HG03103 (cell line): ENCODE results near the gene SLC50A1.
"Not testable (repeated sequence)": the region's sequence is repeated elsewhere in the genome, so short reads cannot be mapped to it uniquely, and the experiment has no call there.

Experiments
- ATAC-seq: cut with Tn5 transposase; IDR thresholded peaks from one replicate; pipeline ENCODE4 v1.9.1; 2021; ENCODE audit warnings: low read depth; ENCODE audit not compliant: unreplicated experiment

SLC50A1 gene

GRCh38 chr1:155134322-155134721 is 1.3 kb upstream of the SLC50A1 start:
- no peak for ATAC-seq

- ATAC-seq = no peak
Observed at GRCh38 chr1:155134880-155135414, 705 bp upstream of the SLC50A1 start.

GRCh38 chr1:155136748-155137147 is 1.1 kb downstream of the SLC50A1 start:
- no peak for ATAC-seq

GRCh38 chr1:155137154-155137949 is 1.7 kb downstream of the SLC50A1 start:
- ATAC-seq = no peak

- peak; percentile 64 for ATAC-seq
Observed at GRCh38 chr1:155139895-155140629, 4.4 kb downstream of the SLC50A1 start, which contains the start of gene DPM3. Gene DPM3, minus strand, starts transcription at chr1:155140531. Its CDS starts 291 bp downstream, at chr1:155140240.

GRCh38 chr1:155140630-155140953 is 4.9 kb downstream of the SLC50A1 start:
- ATAC-seq = no peak

GRCh38 chr1:155141749-155142148 is 6.1 kb downstream of the SLC50A1 start:
- no peak for ATAC-seq

- no peak for ATAC-seq
Observed at GRCh38 chr1:155145491-155145890, 9.8 kb downstream of the SLC50A1 start.

- ATAC-seq = not testable (repeated sequence)
Observed at GRCh38 chr1:155155996-155156643, 20.5 kb downstream of the SLC50A1 start.

- no peak for ATAC-seq
Observed at GRCh38 chr1:155158991-155159390, 23.3 kb downstream of the SLC50A1 start.

GRCh38 chr1:155160128-155160527 is 24.5 kb downstream of the SLC50A1 start:
- no peak for ATAC-seq

- ATAC-seq = not testable (repeated sequence)
Observed at GRCh38 chr1:155162631-155163030, 27.0 kb downstream of the SLC50A1 start.

- not testable (repeated sequence) for ATAC-seq
Observed at GRCh38 chr1:155163785-155164184, 28.1 kb downstream of the SLC50A1 start.

GRCh38 chr1:155164625-155165024 is 29.0 kb downstream of the SLC50A1 start:
- ATAC-seq = not testable (repeated sequence)

GRCh38 chr1:155166051-155166470 is 30.4 kb downstream of the SLC50A1 start:
- ATAC-seq = no peak

- no peak for ATAC-seq
Observed at GRCh38 chr1:155166471-155167165, 31.0 kb downstream of the SLC50A1 start.

- no peak for ATAC-seq
Observed at GRCh38 chr1:155167166-155168104, 31.8 kb downstream of the SLC50A1 start.

- ATAC-seq = not testable (repeated sequence)
Observed at GRCh38 chr1:155168105-155168445, 32.4 kb downstream of the SLC50A1 start.

- no peak for ATAC-seq
Observed at GRCh38 chr1:155168456-155169210, 33.0 kb downstream of the SLC50A1 start.
